GDM1 (cell line): Measurements from ENCODE around the gene KDM6B.
A peak's percentile ranks its signal among the peaks of the same experiment; 100 is the strongest.

Experiments
- DNase-seq: peaks from one replicate; lab custom pipeline; 2025; lab: John Stamatoyannopoulos, UW

The KDM6B gene

GRCh38 chr17:7820231-7820630 lies 13.8 kb upstream of the KDM6B start:
- DNase-seq = no peak

GRCh38 chr17:7822126-7822525 lies 11.9 kb upstream of the KDM6B start:
- no peak for DNase-seq

DNA sequence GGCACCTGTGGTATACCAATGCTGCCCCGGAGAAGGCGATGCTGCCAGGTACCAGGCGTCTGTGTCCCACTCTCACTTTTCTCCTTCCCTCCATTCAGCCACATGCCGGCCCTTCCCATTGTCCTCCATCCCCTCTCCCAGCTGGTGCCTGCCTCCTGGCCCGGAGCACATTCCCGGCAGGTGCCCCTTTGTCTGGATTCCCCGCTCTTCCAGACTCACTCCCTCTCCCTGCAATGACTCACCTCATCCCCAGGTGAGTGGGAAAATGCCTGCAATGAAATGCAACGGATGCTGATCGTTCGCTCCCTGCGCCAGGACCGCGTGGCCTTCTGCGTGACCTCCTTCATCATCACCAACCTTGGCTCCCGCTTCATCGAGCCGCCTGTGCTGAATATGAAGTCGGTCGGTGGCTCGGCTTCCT lies 10.4 kb upstream of the KDM6B start:
- no peak for DNase-seq

DNA sequence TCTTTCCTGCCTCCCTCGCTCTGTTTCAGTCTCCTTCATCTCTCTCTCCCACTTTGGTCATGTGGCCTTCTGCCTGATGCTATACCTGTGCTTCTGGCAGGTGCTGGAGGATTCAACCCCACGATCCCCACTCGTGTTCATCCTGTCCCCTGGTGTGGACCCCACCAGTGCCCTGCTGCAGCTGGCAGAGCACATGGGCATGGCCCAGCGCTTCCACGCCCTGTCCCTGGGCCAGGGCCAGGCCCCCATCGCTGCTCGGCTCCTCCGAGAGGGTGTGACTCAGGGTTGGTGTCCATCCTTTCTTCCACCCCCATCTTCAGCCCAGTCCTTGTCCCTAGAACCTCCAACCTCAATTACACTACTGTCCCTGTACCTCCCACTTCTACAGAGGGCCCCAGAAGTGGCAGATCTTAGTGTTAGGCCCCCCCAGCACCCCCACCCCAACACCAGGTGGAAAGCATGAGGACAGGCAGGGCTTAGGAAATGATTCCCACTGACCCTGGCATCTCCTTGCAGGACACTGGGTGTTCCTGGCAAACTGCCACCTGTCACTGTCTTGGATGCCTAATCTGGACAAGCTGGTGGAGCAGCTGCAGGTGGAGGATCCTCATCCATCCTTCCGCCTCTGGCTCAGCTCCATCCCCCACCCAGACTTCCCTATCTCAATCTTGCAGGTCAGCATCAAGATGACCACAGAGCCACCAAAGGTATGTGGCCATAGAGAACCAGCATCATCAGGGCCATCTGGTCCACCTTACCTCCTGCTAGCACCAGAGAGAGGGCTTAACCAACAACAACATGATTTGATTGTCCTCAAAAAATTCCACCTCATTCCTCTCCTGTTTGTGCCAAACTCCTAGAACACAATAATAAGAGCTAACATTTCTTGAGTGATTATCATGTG lies 9.7 kb upstream of the KDM6B start:
- DNase-seq = no peak

GRCh38 chr17:7825206-7825990 lies 8.6 kb upstream of the KDM6B start:
- DNase-seq = no peak

DNA sequence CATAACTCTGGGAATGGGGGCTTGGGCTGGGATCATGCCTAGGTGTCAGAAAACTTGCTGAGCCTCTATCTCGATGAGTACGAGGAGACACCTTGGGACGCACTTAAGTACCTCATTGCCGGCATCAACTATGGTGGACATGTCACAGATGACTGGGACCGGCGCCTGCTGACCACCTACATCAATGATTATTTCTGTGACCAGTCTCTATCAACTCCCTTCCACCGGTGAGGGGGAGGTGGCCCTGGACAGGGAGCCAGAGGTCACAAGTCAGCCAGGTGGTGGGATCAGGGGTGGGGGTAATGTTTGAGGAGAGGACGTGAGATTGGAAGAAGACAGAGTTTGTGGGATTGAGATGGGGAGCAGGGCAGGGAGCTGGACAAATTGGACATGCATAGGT lies 3.4 kb upstream of the KDM6B start:
- no peak for DNase-seq

- no peak for DNase-seq
These were observed 2.8 kb upstream of the KDM6B start for GRCh38 chr17:7831233-7831632.

GRCh38 chr17:7832431-7832830 lies 1.6 kb upstream of the KDM6B start:
- DNase-seq = no peak

DNA sequence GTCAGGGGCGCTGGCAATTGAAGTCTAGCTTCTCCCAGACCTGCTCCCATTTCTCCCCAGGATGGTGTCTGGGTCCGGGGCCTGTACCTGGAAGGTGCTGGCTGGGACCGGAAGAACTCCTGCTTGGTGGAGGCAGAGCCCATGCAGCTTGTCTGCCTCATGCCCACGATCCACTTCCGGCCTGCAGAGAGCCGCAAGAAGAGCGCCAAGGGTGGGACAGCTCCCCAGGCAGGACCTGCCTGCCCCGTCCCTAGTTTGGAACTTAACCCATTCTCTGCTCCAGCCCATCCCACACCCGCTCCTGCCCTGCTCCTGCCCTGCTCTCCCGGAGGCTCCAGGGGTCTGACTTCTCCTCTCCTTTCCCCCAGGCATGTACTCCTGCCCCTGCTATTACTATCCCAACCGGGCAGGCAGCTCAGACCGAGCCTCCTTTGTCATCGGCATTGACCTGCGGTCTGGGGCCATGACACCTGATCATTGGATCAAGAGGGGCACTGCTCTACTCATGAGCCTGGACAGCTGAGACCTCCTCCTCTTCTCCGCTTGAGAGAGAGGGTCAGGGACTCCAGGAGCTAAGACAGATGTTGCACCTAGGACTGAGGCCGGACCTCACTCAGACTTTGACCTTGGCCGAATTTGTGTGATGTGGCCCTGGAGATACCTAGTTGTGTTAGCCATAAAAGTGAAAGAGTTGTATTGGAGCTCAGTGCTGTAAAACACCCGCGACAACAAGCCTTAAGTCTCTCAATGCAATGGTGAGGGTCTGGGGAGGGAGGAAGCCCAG lies 814 bp upstream of the KDM6B start:
- DNase-seq = no peak

- no peak for DNase-seq
These were observed 532 bp downstream of the KDM6B start for GRCh38 chr17:7834542-7834956.

GRCh38 chr17:7834957-7835813 lies 1.2 kb downstream of the KDM6B start:
- peak; percentile 96 for DNase-seq

DNA sequence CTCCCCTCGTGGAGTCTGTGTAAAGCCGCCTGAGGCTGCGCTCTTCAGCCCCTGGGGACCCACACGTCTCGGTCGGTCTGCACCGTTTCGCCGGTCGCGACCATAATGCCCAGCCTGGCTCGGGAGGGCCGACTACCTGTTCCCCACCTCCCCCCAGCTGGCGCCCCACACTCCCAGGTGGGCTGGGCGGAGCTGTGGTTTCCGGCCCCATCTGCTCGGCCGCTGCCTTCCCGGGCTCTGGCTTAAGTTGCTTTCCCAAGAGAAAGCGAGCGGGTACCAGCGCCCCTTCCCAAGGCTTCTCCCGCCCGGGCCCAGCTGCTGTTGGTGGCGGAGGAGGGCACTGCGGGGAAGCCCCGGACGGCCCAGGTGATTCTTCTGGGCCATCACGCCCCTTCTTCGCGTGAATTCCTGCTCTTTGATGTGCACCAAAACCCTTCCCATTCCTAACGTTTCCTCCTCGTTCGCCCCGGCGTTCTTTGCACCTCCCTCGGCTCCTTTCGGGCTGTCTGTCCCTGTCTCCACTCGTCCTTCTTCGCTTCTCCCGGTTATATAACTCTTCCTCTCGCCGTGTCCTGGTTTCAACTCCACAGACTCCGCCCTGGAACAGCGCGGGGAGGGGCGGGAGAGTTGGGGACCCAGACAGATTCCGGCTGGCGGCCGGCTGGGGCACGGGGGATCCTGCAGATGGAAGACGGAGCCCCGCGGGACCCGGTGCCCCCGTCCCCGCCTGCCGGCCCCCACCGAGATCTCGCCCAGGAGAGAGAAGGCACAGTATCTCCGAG lies 2.0 kb downstream of the KDM6B start:
- DNase-seq = no peak

- DNase-seq = peak; percentile 84
These were observed 2.8 kb downstream of the KDM6B start for GRCh38 chr17:7836596-7837407.

- no peak for DNase-seq
These were observed 3.5 kb downstream of the KDM6B start for GRCh38 chr17:7837408-7838088.

DNA sequence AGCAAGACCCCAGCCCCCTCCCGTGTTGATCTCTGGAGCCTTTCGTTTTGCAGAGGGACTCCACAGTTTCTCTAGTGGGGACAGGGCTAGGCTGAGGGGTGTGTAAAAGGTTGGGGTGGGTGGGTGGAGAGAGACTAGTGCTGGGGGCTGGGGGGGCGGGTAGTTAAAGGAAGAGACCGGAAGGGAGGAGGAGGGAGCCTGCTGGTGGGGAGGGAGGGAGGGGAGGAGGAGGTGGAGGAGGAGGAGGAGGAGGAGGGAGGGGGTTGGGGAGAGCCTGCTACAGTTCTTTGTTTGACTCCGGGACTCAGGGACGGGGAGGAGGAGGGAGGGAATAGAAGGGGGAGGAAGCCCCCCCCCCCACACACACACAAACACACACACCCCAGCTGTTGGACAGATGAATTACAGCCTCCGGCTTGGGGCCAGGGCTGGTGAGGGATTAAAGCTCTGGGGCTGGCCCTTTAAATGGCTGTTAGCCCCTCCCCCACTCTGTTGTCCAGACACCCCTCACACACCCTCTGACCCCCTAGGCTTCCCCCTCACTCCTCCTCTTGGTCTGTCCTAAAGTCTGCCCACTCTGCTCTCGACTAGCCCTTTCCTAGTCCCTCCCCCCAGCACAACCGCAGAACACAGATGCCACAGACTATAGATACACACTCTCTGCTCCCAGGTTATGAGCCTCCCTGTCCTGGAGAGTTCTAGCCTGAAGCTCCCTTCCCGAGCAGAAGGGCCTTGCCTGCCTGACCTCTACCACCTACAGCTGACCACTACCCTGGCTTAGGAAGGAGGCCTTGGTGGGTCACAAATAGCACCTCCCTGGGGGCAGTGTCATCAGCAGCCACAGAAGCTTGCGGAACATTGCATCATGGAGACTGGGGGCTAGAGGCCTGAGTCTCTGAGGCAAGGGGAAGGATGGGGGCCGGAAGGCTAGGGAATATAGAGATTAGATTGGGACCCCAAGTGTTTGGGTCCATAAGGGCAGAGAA lies 4.4 kb downstream of the KDM6B start:
- DNase-seq = peak; percentile 45

- DNase-seq = peak; percentile 17
These were observed 5.3 kb downstream of the KDM6B start for GRCh38 chr17:7839190-7839875.

GRCh38 chr17:7839876-7840261 lies 5.9 kb downstream of the KDM6B start:
- no peak for DNase-seq
